Activated effector memory CD4-positive, alpha-beta T cell treated with anti-CD3 and anti-CD28 coated beads, Interleukin-2, amount 50 U/mL, for 16 hours (primary cell): Measurements from ENCODE around the gene GPR148.
A peak's percentile ranks its signal among the peaks of the same experiment; 100 is the strongest.
"Not testable (repeated sequence)": the region's sequence is repeated elsewhere in the genome, so short reads cannot be mapped to it uniquely, and the experiment has no call there.

ENCODE experiments used
- DNase-seq: peaks from one replicate; pipeline ENCODE4 v3.0.0-alpha.2; 2020

The GPR148 gene

GRCh38 chr2:130728549-130729316 is at the start of gene GPR148:
Gene GPR148, plus strand, starts transcription at chr2:130729070. Its CDS starts 82 bp downstream, at chr2:130729152.
- no peak for DNase-seq

GRCh38 chr2:130692041-130692770 is 36.7 kb upstream of the GPR148 start:
- DNase-seq: not testable (repeated sequence)

- peak; percentile 65 for DNase-seq
These were observed 35.4 kb upstream of the GPR148 start for GRCh38 chr2:130693474-130693873.

GRCh38 chr2:130703250-130703649 is 25.6 kb upstream of the GPR148 start:
- DNase-seq: not testable (repeated sequence)

GRCh38 chr2:130714795-130715194 is 14.1 kb upstream of the GPR148 start:
- DNase-seq: not testable (repeated sequence)

GRCh38 chr2:130720036-130720435 is 8.8 kb upstream of the GPR148 start:
- no peak for DNase-seq

GRCh38 chr2:130720528-130720927 is 8.3 kb upstream of the GPR148 start:
- DNase-seq: no peak

GRCh38 chr2:130724455-130724854 is 4.4 kb upstream of the GPR148 start:
- no peak for DNase-seq

- DNase-seq: no peak
These were observed 2.2 kb upstream of the GPR148 start for GRCh38 chr2:130726614-130727180.

GRCh38 chr2:130727286-130727924 is 1.5 kb upstream of the GPR148 start:
- peak; percentile 95 for DNase-seq

GRCh38 chr2:130728007-130728454 is 839 bp upstream of the GPR148 start:
- no peak for DNase-seq

GRCh38 chr2:130729322-130730299 is 741 bp downstream of the GPR148 start:
- DNase-seq: peak; percentile 63

- not testable (repeated sequence) for DNase-seq
These were observed 3.4 kb downstream of the GPR148 start for GRCh38 chr2:130732257-130732656.

GRCh38 chr2:130735200-130735599 is 6.3 kb downstream of the GPR148 start:
- no peak for DNase-seq

- DNase-seq: no peak
These were observed 7.6 kb downstream of the GPR148 start for GRCh38 chr2:130736487-130736886.

- no peak for DNase-seq
These were observed 8.7 kb downstream of the GPR148 start for GRCh38 chr2:130737592-130737991.

GRCh38 chr2:130740671-130741070 is 11.8 kb downstream of the GPR148 start:
- DNase-seq: no peak

- DNase-seq: no peak
These were observed 14.4 kb downstream of the GPR148 start for GRCh38 chr2:130743278-130743677.

- DNase-seq: no peak
These were observed 15.6 kb downstream of the GPR148 start for GRCh38 chr2:130744287-130745117.

GRCh38 chr2:130749078-130749477 is 20.2 kb downstream of the GPR148 start:
- no peak for DNase-seq

GRCh38 chr2:130749641-130750040 is 20.8 kb downstream of the GPR148 start:
- DNase-seq: no peak
